Esophagus muscularis mucosa (tissue), 4 donors: ENCODE results near the gene BNC2.

Experiments
- CTCF ChIP-seq, 3 experiments: fragments of 200-600 bp in 2 of 3; fragments of 450-650 bp in 1 of 3; sonication (generic) in 2 of 3; IDR thresholded peaks; one replicate each; pipeline ENCODE4 v1.5.1; 2017 to 2019; ENCODE audit warnings: antibody characterized with exemption in 3 of 3, mild to moderate bottlenecking in 2 of 3, moderate library complexity in 1 of 3
- EP300 ChIP-seq: sonication (generic); formaldehyde crosslinking; IDR thresholded peaks from one replicate; pipeline ENCODE4 v1.6.1; 2017; ENCODE audit warnings: antibody characterized with exemption
- POLR2A ChIP-seq: fragments of 450-650 bp; IDR thresholded peaks from one replicate; pipeline ENCODE4 v1.6.1; 2017; ENCODE audit warnings: antibody characterized with exemption, moderate library complexity, mild to moderate bottlenecking, low read depth

- TF ChIP-seq CTCF (IDR thresholded peaks at IDR 0.05) (no peak), EP300 (no peak), POLR2A (no peak)
Observed at GRCh38 chr9:16833296-16833835, 37.1 kb downstream of the BNC2 start.
